NCI-H2171 (cell line): Measurements from ENCODE around the gene ARMS2.

Experiments
- DNase-seq: peaks from one replicate; lab custom pipeline; 2025; lab: John Stamatoyannopoulos, UW

The ARMS2 gene

GRCh38 chr10:122454603-122455080, at the start of gene ARMS2:
TSS of gene ARMS2 (plus strand) at chr10:122454653. CDS start at chr10:122454728, 75 bp downstream.
- no peak for DNase-seq

DNA sequence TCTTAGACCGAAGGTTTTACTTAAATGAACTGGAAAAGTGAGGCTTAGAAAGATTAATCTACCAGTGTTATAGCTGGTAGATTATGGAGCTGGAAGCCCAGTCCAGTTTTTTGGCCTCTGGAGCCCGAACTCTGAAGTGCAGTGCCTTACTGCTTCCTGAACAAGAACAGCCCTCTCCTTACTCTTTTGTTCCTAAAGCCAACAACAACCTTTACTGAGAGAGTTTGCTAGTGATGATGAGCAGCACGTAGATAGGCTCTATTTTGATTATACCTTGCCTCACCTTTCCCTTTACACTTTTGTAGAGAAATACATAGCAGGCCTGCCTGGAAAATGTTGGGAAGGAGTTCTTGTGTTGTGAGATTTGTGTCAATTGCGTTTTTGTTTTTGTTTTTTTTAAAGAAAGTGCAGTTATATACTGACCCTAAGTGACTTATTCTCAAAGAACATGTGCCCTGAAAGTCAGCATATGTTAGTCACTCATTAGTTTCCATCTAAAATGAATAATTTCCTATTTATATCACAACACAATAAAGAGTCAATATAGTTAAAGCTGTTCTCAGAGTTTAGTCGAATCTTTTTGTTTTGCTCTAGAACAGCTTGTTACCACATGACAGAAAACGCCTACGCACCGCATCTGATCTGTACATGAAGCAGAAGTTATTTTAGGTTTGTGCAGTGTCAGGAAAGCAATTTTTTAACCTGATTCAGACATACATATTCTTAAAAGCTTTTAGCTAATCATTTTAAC, 46.9 kb upstream of the ARMS2 start:
- no peak for DNase-seq

- no peak for DNase-seq
Measured at GRCh38 chr10:122413327-122413726, 41.1 kb upstream of the ARMS2 start.

DNA sequence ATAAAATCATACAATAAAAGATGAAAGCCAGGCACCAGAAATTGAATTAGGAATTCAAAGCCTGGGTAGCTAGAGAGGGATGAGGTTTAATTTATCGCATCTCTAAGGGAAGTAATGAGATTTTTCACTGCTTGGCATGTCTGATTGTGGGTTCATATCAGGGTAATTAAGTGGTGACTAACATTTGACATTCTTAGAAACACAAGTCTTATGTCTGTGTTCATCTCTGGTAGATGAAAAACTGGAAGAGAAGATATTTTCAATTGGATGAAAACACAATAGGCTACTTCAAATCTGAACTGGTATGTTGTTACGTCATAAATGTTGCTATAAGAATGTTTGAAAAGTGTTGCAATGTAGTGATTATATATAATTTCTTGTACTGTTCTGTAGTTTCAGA, 36.8 kb upstream of the ARMS2 start:
- DNase-seq: no peak

GRCh38 chr10:122419016-122419415, 35.4 kb upstream of the ARMS2 start:
- DNase-seq: no peak

DNA sequence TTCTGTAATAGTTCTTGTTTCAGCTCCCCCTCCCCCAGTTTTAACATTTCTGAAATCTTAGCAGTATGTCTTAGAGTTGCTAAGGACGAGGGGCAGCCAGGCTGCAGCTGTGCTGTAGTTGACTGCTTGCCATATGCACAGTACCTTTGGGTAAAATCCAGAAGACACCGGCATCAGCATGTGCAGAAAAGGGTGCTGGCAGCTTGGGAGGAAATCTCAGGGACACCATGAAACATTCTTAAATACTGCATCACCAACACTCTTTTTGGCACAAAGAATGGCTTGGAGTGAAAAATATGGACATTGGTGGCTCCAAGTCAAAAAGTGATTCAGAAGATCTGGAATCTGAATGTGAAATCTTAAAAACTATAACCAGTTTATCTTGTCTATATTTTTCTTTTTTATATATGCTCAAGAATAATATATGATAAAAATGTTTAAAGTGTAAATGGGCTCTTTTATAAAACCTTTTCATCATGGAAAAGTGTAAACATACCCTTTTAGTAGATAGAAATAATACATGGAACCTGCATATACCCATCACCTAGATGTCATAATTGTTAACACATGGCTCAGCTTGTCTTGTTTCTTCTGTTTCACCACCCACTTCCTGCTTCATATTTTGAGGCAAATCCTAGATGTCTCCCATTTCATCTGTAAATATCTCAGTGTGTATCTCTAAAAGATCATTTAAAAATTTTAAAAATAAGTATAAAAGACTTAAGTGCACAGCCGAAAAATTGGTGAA, 34.4 kb upstream of the ARMS2 start:
- no peak for DNase-seq

DNA sequence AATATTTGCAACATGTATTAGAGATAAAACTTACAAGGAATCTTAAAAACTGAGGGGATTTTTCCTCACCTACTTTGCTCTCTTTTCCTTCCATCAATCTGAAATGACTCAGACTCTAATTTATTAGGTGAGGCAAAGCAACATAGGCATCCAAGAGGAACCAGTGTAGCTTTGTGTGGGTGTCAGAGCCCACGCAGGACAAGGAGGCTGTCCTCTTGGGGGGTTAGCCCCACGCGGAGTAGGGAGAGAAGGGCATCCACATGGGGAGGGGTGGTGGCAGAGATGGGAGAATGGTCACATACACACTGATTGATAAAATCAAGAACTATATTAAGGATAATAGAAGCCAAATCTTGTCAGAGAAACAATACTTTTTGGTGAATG, 33.8 kb upstream of the ARMS2 start:
- no peak for DNase-seq

DNA sequence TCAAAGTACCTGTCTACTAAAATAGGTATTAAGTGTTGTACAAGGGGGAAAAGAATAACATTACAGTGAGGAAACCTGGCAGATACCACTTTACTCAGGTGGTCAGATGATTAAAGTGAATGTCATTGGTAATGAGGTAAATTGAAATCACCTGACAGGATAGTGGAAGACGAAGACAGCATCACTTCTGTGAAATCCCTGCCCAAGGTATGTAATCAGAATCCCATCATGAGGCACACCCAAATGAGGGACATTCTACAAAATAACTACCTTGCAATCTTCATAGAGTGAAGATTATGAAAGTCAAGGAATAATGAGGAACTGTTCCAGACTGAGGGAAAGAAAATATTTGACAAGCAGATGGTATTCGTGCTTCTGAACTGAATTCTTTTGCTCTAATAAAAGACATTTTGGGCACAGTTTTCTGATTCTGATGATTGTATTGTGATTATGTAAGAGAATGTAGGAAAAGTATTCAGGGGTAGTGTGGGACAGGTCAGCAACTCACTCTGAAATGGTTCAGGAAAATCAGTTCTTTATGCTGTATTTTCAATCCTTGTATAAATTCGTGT, 33.3 kb upstream of the ARMS2 start:
- no peak for DNase-seq

DNA sequence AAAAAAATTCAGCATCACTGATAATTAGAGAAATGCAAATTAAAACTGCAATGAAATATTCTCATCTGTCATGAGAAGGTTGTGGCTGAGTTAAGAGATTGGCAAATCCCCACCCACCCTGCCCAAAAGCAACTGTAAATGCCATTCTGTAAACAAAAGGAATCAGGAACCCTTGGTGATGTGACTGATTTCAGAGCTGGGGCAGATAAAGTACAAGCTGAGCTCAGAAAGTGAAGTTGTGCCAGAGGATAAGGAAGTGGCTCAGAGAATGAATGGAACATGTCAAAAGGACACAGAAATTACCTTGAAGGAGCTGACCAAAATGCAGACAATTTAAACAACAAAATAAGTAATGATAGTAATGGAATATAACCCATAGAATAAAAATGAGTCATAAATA, 32.7 kb upstream of the ARMS2 start:
- DNase-seq: no peak

GRCh38 chr10:122422266-122422989, 32.0 kb upstream of the ARMS2 start:
- DNase-seq: no peak

GRCh38 chr10:122424059-122424458, 30.4 kb upstream of the ARMS2 start:
- no peak for DNase-seq

DNA sequence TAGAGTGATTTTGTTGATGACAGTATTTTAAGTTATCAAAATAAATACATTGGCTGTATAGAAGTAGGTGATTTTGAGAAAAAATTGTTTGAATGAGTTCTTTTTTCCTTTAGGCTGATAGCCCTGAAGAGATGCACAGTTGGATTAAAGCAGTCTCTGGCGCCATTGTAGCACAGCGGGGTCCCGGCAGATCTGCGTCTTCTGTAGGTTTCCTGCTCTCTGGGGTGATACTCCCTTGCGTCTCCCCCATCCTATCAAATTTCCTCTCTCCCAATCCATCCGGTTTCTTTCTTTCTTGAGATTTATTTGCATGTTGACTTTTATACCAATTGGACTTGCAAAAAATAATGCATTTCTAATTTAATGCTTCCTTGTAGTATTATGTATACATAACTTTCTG, 27.6 kb upstream of the ARMS2 start:
- DNase-seq: no peak

- DNase-seq: no peak
Measured at GRCh38 chr10:122427280-122427679, 27.2 kb upstream of the ARMS2 start.

GRCh38 chr10:122435212-122435827, 19.1 kb upstream of the ARMS2 start:
- DNase-seq: peak; percentile 31

GRCh38 chr10:122441961-122442360, 12.5 kb upstream of the ARMS2 start:
- DNase-seq: no peak

GRCh38 chr10:122445469-122445868, 9.0 kb upstream of the ARMS2 start:
- DNase-seq: no peak

GRCh38 chr10:122445904-122446303, 8.5 kb upstream of the ARMS2 start:
- DNase-seq: no peak

DNA sequence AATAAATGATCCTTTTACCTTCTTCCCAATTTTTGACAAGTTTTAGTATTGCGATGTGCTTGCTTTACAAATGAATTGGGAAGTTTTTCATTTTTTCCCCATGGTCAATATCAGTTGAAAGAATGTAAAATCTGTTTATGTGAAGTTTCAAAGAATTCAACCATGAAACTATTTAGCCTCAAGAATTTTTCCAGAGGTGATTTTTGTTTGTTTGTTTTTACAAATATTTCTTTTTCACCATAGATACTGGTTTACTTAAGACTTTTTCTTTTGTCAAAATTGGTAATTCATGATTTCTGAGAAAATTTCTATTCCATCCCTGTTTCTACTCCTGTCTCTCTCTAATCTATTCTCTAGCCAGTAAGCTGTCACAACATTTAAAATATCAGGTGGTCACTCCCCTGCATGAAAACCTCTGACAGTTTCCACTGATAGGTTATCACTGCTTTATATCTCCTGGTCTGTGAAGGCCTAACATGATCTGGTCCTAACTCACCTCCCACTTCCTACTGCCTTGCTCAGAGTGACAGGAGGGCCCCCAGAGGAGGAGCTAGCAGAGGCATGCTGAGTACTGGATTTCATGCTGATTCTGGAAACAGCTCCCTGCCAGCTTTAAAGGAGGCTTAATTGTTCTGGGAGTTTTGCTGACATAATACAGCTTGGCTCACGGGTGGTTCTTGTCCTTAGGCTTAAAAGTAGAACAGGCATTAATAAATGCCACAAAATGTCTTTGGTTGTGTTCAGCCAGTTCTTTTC, 7.6 kb upstream of the ARMS2 start:
- DNase-seq: no peak

DNA sequence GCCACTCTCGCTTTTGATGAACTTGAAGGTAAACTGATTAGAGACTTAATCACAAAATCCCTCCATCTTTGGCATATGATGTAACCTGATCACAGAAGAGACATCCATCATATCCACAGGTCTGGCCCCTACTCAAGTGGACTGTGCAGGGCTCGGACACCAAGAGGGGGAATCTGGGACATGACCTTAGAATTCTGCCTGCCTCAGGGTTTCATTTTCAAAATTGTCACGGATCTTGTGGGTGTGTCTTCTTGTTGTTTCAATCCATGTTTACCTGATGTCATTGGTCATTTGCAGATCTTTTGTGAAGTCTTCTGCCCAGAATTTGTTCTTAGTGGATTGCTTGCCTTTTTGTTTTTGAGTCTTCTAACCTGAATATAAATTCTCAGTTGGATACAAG, 5.9 kb upstream of the ARMS2 start:
- DNase-seq: no peak

GRCh38 chr10:122449153-122449552, 5.3 kb upstream of the ARMS2 start:
- no peak for DNase-seq

GRCh38 chr10:122450353-122450990, 4.0 kb upstream of the ARMS2 start:
- no peak for DNase-seq
